ENCODE data around the gene PTPRQ.
"Not testable (repeated sequence)": the region's sequence is repeated elsewhere in the genome, so short reads cannot be mapped to it uniquely, and the experiment has no call there.

PTPRQ gene

GRCh38 chr12:80422550-80422949 is 21.5 kb upstream of the PTPRQ start:
- no peaks in the 10 kb centered on the region for H3K9me3 ChIP-seq (ENCODE audit: control insufficient read depth, low read length)
- H3K4me1 ChIP-seq (ENCODE audit: control insufficient read depth, insufficient read depth, low read length): peaks cover 4% of the 10 kb centered on the region
- H3K9ac ChIP-seq (ENCODE audit: low read length): no peak overlapping the region
- H3K4me3 ChIP-seq (ENCODE audit: low read length): no peak overlapping the region
- DNase-seq (ENCODE audit: low read depth): peak; percentile 89
- H3K36me3 ChIP-seq (ENCODE audit: control insufficient read depth, insufficient read depth, low read length, severe bottlenecking): no peaks in the 10 kb centered on the region
- no peaks in the 10 kb centered on the region for H3K27me3 ChIP-seq (replicated peaks; ENCODE audit: control insufficient read depth, insufficient read depth, low read length)

- no peak overlapping the region for H3K9ac ChIP-seq (ENCODE audit: low read length)
- no peaks in the 10 kb centered on the region for H3K36me3 ChIP-seq (ENCODE audit: control insufficient read depth, insufficient read depth, low read length, severe bottlenecking)
- H3K4me1 ChIP-seq (ENCODE audit: control insufficient read depth, insufficient read depth, low read length): peaks cover 2% of the 10 kb centered on the region
- no peaks in the 10 kb centered on the region for H3K9me3 ChIP-seq (ENCODE audit: control insufficient read depth, low read length)
- no peaks in the 10 kb centered on the region for H3K27me3 ChIP-seq (replicated peaks; ENCODE audit: control insufficient read depth, insufficient read depth, low read length)
- no peak for DNase-seq (ENCODE audit: low read depth)
- no peak overlapping the region for H3K4me3 ChIP-seq (ENCODE audit: low read length)
Measured at GRCh38 chr12:80432061-80432460, 12.0 kb upstream of the PTPRQ start.

- Histone ChIP-seq H3K9me3 (ENCODE audit: control insufficient read depth, low read length) (no peaks in the 10 kb centered on the region), H3K4me1 (ENCODE audit: control insufficient read depth, insufficient read depth, low read length) (peaks cover 33% of the 10 kb centered on the region), H3K27me3 (replicated peaks; ENCODE audit: control insufficient read depth, insufficient read depth, low read length) (no peaks in the 10 kb centered on the region), H3K36me3 (ENCODE audit: control insufficient read depth, insufficient read depth, low read length, severe bottlenecking) (no peaks in the 10 kb centered on the region), H3K4me3 (ENCODE audit: low read length) (no peak overlapping the region), H3K9ac (ENCODE audit: low read length) (no peak overlapping the region)
- DNase-seq (ENCODE audit: low read depth): peak; percentile 14
Measured at GRCh38 chr12:80441921-80442320, 2.1 kb upstream of the PTPRQ start.

- Histone ChIP-seq H3K4me1 (ENCODE audit: control insufficient read depth, insufficient read depth, low read length) (peaks cover 33% of the 10 kb centered on the region), H3K27me3 (replicated peaks; ENCODE audit: control insufficient read depth, insufficient read depth, low read length) (no peaks in the 10 kb centered on the region), H3K9me3 (ENCODE audit: control insufficient read depth, low read length) (no peaks in the 10 kb centered on the region), H3K36me3 (ENCODE audit: control insufficient read depth, insufficient read depth, low read length, severe bottlenecking) (no peaks in the 10 kb centered on the region), H3K4me3 (ENCODE audit: low read length) (no peak overlapping the region), H3K9ac (ENCODE audit: low read length) (no peak overlapping the region)
- no peak for DNase-seq (ENCODE audit: low read depth)
Measured at GRCh38 chr12:80442426-80443222, 1.4 kb upstream of the PTPRQ start.

- Histone ChIP-seq H3K36me3 (ENCODE audit: control insufficient read depth, insufficient read depth, low read length, severe bottlenecking) (no peaks in the 10 kb centered on the region), H3K27me3 (replicated peaks; ENCODE audit: control insufficient read depth, insufficient read depth, low read length) (no peaks in the 10 kb centered on the region), H3K4me3 (ENCODE audit: low read length) (peak overlapping the region; percentile 74), H3K4me1 (ENCODE audit: control insufficient read depth, insufficient read depth, low read length) (peaks cover 33% of the 10 kb centered on the region), H3K9me3 (ENCODE audit: control insufficient read depth, low read length) (no peaks in the 10 kb centered on the region), H3K9ac (ENCODE audit: low read length) (peak overlapping the region; percentile 68)
- peak; percentile 80 for DNase-seq (ENCODE audit: low read depth)
Measured at GRCh38 chr12:80445083-80445793, 1.2 kb downstream of the PTPRQ start.

GRCh38 chr12:80456513-80456912 is 12.5 kb downstream of the PTPRQ start:
- Histone ChIP-seq H3K27me3 (replicated peaks; ENCODE audit: control insufficient read depth, insufficient read depth, low read length) (no peaks in the 10 kb centered on the region), H3K36me3 (ENCODE audit: control insufficient read depth, insufficient read depth, low read length, severe bottlenecking) (no peaks in the 10 kb centered on the region), H3K4me1 (ENCODE audit: control insufficient read depth, insufficient read depth, low read length) (no peaks in the 10 kb centered on the region), H3K9ac (ENCODE audit: low read length) (no peak overlapping the region), H3K9me3 (ENCODE audit: control insufficient read depth, low read length) (no peaks in the 10 kb centered on the region), H3K4me3 (ENCODE audit: low read length) (no peak overlapping the region)
- DNase-seq (ENCODE audit: low read depth): no peak

GRCh38 chr12:80460972-80461371 is 16.9 kb downstream of the PTPRQ start:
- Histone ChIP-seq H3K4me3 (ENCODE audit: low read length) (no peak overlapping the region), H3K9me3 (ENCODE audit: control insufficient read depth, low read length) (no peaks in the 10 kb centered on the region), H3K36me3 (ENCODE audit: control insufficient read depth, insufficient read depth, low read length, severe bottlenecking) (no peaks in the 10 kb centered on the region), H3K4me1 (ENCODE audit: control insufficient read depth, insufficient read depth, low read length) (no peaks in the 10 kb centered on the region), H3K9ac (ENCODE audit: low read length) (no peak overlapping the region), H3K27me3 (replicated peaks; ENCODE audit: control insufficient read depth, insufficient read depth, low read length) (no peaks in the 10 kb centered on the region)
- DNase-seq (ENCODE audit: low read depth): no peak

GRCh38 chr12:80461851-80462250 is 17.8 kb downstream of the PTPRQ start:
- H3K36me3 ChIP-seq (ENCODE audit: control insufficient read depth, insufficient read depth, low read length, severe bottlenecking); H3K9ac ChIP-seq (ENCODE audit: low read length); H3K4me3 ChIP-seq (ENCODE audit: low read length); H3K27me3 ChIP-seq (replicated peaks; ENCODE audit: control insufficient read depth, insufficient read depth, low read length); H3K4me1 ChIP-seq (ENCODE audit: control insufficient read depth, insufficient read depth, low read length); H3K9me3 ChIP-seq (ENCODE audit: control insufficient read depth, low read length); DNase-seq (ENCODE audit: low read depth): not testable (repeated sequence)

- Histone ChIP-seq H3K27me3 (replicated peaks; ENCODE audit: control insufficient read depth, insufficient read depth, low read length) (no peaks in the 10 kb centered on the region), H3K4me1 (ENCODE audit: control insufficient read depth, insufficient read depth, low read length) (peaks cover 27% of the 10 kb centered on the region), H3K36me3 (ENCODE audit: control insufficient read depth, insufficient read depth, low read length, severe bottlenecking) (no peaks in the 10 kb centered on the region), H3K4me3 (ENCODE audit: low read length) (no peak overlapping the region), H3K9ac (ENCODE audit: low read length) (no peak overlapping the region), H3K9me3 (ENCODE audit: control insufficient read depth, low read length) (no peaks in the 10 kb centered on the region)
- no peak for DNase-seq (ENCODE audit: low read depth)
Measured at GRCh38 chr12:80469681-80470080, 25.6 kb downstream of the PTPRQ start.

GRCh38 chr12:80470403-80470802 is 26.4 kb downstream of the PTPRQ start:
- H3K9ac ChIP-seq (ENCODE audit: low read length): no peak overlapping the region
- H3K4me3 ChIP-seq (ENCODE audit: low read length): no peak overlapping the region
- H3K9me3 ChIP-seq (ENCODE audit: control insufficient read depth, low read length): no peaks in the 10 kb centered on the region
- H3K27me3 ChIP-seq (replicated peaks; ENCODE audit: control insufficient read depth, insufficient read depth, low read length): no peaks in the 10 kb centered on the region
- DNase-seq (ENCODE audit: low read depth): no peak
- H3K36me3 ChIP-seq (ENCODE audit: control insufficient read depth, insufficient read depth, low read length, severe bottlenecking): no peaks in the 10 kb centered on the region
- peaks cover 27% of the 10 kb centered on the region for H3K4me1 ChIP-seq (ENCODE audit: control insufficient read depth, insufficient read depth, low read length)

- H3K4me1 ChIP-seq (ENCODE audit: control insufficient read depth, insufficient read depth, low read length): peaks cover 27% of the 10 kb centered on the region
- H3K36me3 ChIP-seq (ENCODE audit: control insufficient read depth, insufficient read depth, low read length, severe bottlenecking): no peaks in the 10 kb centered on the region
- H3K9me3 ChIP-seq (ENCODE audit: control insufficient read depth, low read length): no peaks in the 10 kb centered on the region
- H3K9ac ChIP-seq (ENCODE audit: low read length): no peak overlapping the region
- H3K4me3 ChIP-seq (ENCODE audit: low read length): no peak overlapping the region
- no peaks in the 10 kb centered on the region for H3K27me3 ChIP-seq (replicated peaks; ENCODE audit: control insufficient read depth, insufficient read depth, low read length)
- DNase-seq (ENCODE audit: low read depth): peak; percentile 60
Measured at GRCh38 chr12:80472236-80472635, 28.2 kb downstream of the PTPRQ start.
